GM19395 (cell line): ENCODE results near the gene KCNK13.
"Not testable (repeated sequence)": the region's sequence is repeated elsewhere in the genome, so short reads cannot be mapped to it uniquely, and the experiment has no call there.

Experiments
- ATAC-seq: cut with Tn5 transposase; IDR thresholded peaks from one replicate; pipeline ENCODE4 v1.9.1; 2021; ENCODE audit warnings: mild to moderate bottlenecking, moderate library complexity; ENCODE audit not compliant: unreplicated experiment

Gene KCNK13

GRCh38 chr14:90061685-90062126, at the start of gene KCNK13:
TSS of gene KCNK13 (plus strand) at chr14:90061994. CDS start at chr14:90062206, 212 bp downstream.
- no peak for ATAC-seq

GRCh38 chr14:90017371-90017770, 44.4 kb upstream of the KCNK13 start:
- no peak for ATAC-seq

- no peak for ATAC-seq
Observed at GRCh38 chr14:90019824-90020523, 41.8 kb upstream of the KCNK13 start.

GRCh38 chr14:90023176-90023896, 38.5 kb upstream of the KCNK13 start:
- ATAC-seq: no peak

GRCh38 chr14:90024910-90025309, 36.9 kb upstream of the KCNK13 start:
- ATAC-seq: no peak

- not testable (repeated sequence) for ATAC-seq
Observed at GRCh38 chr14:90026608-90027007, 35.2 kb upstream of the KCNK13 start.

- no peak for ATAC-seq
Observed at GRCh38 chr14:90027842-90028241, 34.0 kb upstream of the KCNK13 start.

GRCh38 chr14:90034156-90034555, 27.6 kb upstream of the KCNK13 start:
- ATAC-seq: no peak

- ATAC-seq: no peak
Observed at GRCh38 chr14:90034835-90035525, 26.8 kb upstream of the KCNK13 start.

GRCh38 chr14:90039253-90040010, 22.4 kb upstream of the KCNK13 start:
- no peak for ATAC-seq

GRCh38 chr14:90040411-90040810, 21.4 kb upstream of the KCNK13 start:
- ATAC-seq: no peak

- no peak for ATAC-seq
Observed at GRCh38 chr14:90042496-90043252, 19.1 kb upstream of the KCNK13 start.

- no peak for ATAC-seq
Observed at GRCh38 chr14:90045616-90046015, 16.2 kb upstream of the KCNK13 start.

- no peak for ATAC-seq
Observed at GRCh38 chr14:90049390-90049789, 12.4 kb upstream of the KCNK13 start.

GRCh38 chr14:90050271-90050670, 11.5 kb upstream of the KCNK13 start:
- no peak for ATAC-seq

- no peak for ATAC-seq
Observed at GRCh38 chr14:90053044-90053443, 8.8 kb upstream of the KCNK13 start.

- no peak for ATAC-seq
Observed at GRCh38 chr14:90054803-90055202, 7.0 kb upstream of the KCNK13 start.

GRCh38 chr14:90056826-90057225, 5.0 kb upstream of the KCNK13 start:
- no peak for ATAC-seq

GRCh38 chr14:90058876-90059458, 2.8 kb upstream of the KCNK13 start:
- no peak for ATAC-seq
